Testis (tissue), 2 donors: Measurements from ENCODE around the gene RPP30.

ENCODE experiments used
- CTCF ChIP-seq, 3 experiments: fragments of 450-650 bp in 2 of 3; fragments of 200-600 bp in 1 of 3; sonication (generic) in 1 of 3; IDR thresholded peaks; one replicate each; pipeline ENCODE4 v1.5.1; 2016 to 2019; ENCODE audit warnings: antibody characterized with exemption in 3 of 3, mild to moderate bottlenecking in 2 of 3, moderate library complexity in 1 of 3
- POLR2A ChIP-seq: fragments of 450-650 bp; IDR thresholded peaks from one replicate; pipeline ENCODE4 v1.6.1; 2017; ENCODE audit warnings: antibody characterized with exemption, mild to moderate bottlenecking, moderate library complexity

- TF ChIP-seq CTCF (IDR thresholded peaks at IDR 0.05) = no peak
- no peak for TF ChIP-seq POLR2A
These were observed 16.6 kb downstream of the RPP30 start for GRCh38 chr10:90888387-90888786.
